ENCODE measurements around the gene SPHK2. TPM values are rescaled to one million over a fixed set of nuclear protein-coding genes. Genes with fewer than 3 reads are reported as not detected.
"Not testable (repeated sequence)": the region's sequence is repeated elsewhere in the genome, so short reads cannot be mapped to it uniquely, and the experiment has no call there.

SPHK2 gene
- total RNA-seq, 1 donor from 2014 or later = 36.4 TPM

GRCh38 chr19:48624791-48625723 lies 5.8 kb downstream of the SPHK2 start:
- Mint-ChIP-seq H3K4me1 (peaks cover 34% of the 10 kb centered on the region), H3K27me3 (no peaks in the 10 kb centered on the region), H3K4me3 (peak overlapping the region; percentile 86), H3K27ac (peak overlapping the region; percentile 97), H3K36me3 (ENCODE audit: low read depth) (peaks cover 31% of the 10 kb centered on the region), H3K9me3 (no peaks in the 10 kb centered on the region)
- intact Hi-C loops (cut with micrococcal nuclease) = loop anchor here (1.0 kb wide), 1 partner anchor 9 kb away; no protein-coding TSS in a partner anchor
- DNase-seq = peak; percentile 63

- no peaks in the 10 kb centered on the region for H3K27me3 Mint-ChIP-seq
- H3K27ac Mint-ChIP-seq = no peak overlapping the region
- H3K36me3 Mint-ChIP-seq (ENCODE audit: low read depth) = peaks cover 31% of the 10 kb centered on the region
- DNase-seq = no peak
- H3K9me3 Mint-ChIP-seq = no peaks in the 10 kb centered on the region
- intact Hi-C loops (cut with micrococcal nuclease) = no loop called here
- H3K4me3 Mint-ChIP-seq = no peak overlapping the region
- H3K4me1 Mint-ChIP-seq = peaks cover 32% of the 10 kb centered on the region
Measured at GRCh38 chr19:48625891-48626327, 6.6 kb downstream of the SPHK2 start.

DNA sequence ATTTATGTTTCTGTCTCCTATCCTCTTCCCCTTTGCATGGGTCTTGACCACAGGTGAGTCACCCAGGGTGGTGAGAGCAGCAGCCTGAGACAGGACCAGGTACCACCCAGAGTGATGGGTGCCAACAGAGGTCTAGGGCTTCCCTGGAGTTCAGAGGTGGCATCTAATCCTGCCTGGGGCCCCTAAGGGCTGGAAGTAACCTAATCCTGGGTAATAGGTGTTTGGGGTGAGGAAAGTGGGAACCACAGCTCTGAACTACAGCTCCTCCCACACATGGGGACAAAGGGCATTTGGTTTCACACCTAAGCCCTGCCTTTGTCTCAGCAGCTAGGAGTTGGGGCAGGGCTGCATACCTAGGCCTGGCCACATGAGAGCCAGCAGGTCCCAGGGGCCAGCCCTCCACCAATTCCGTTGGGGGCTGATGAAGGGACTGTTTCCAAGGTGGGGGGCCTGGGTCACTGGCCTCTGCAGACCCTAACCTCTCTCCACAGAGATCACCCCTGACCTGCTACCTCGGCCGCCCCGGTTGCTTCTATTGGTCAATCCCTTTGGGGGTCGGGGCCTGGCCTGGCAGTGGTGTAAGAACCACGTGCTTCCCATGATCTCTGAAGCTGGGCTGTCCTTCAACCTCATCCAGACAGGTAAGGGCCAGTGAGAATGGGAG lies 8.0 kb downstream of the SPHK2 start:
- Mint-ChIP-seq H3K4me1 (peaks cover 25% of the 10 kb centered on the region), H3K27ac (peak overlapping the region; percentile 20), H3K27me3 (no peaks in the 10 kb centered on the region), H3K4me3 (no peak overlapping the region), H3K9me3 (no peaks in the 10 kb centered on the region), H3K36me3 (ENCODE audit: low read depth) (peaks cover 24% of the 10 kb centered on the region)
- DNase-seq = peak; percentile 67
- intact Hi-C loops (cut with micrococcal nuclease) = no loop called here

GRCh38 chr19:48627865-48628314 lies 8.6 kb downstream of the SPHK2 start:
- Mint-ChIP-seq H3K4me1 (peaks cover 23% of the 10 kb centered on the region), H3K27ac (no peak overlapping the region), H3K36me3 (ENCODE audit: low read depth) (peaks cover 22% of the 10 kb centered on the region), H3K9me3 (no peaks in the 10 kb centered on the region), H3K27me3 (no peaks in the 10 kb centered on the region), H3K4me3 (no peak overlapping the region)
- DNase-seq = no peak
- intact Hi-C loops (cut with micrococcal nuclease) = no loop called here

DNA sequence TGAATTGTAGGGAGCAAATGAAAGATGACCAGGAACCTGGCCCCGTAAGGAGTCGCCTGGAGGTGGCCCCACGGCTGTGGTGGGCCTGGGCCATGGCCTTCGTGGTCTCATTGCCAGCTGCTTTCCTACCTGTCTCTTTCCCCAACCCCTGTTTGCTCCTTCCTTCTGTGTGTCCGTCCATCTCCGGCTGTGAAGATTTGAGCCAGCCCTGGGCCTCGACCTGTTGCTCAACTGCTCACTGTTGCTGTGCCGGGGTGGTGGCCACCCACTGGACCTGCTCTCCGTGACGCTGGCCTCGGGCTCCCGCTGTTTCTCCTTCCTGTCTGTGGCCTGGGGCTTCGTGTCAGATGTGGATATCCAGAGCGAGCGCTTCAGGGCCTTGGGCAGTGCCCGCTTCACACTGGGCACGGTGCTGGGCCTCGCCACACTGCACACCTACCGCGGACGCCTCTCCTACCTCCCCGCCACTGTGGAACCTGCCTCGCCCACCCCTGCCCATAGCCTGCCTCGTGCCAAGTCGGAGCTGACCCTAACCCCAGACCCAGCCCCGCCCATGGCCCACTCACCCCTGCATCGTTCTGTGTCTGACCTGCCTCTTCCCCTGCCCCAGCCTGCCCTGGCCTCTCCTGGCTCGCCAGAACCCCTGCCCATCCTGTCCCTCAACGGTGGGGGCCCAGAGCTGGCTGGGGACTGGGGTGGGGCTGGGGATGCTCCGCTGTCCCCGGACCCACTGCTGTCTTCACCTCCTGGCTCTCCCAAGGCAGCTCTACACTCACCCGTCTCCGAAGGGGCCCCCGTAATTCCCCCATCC lies 9.4 kb downstream of the SPHK2 start:
- peaks cover 17% of the 10 kb centered on the region for H3K36me3 Mint-ChIP-seq (ENCODE audit: low read depth)
- no peak for DNase-seq
- H3K4me1 Mint-ChIP-seq = peaks cover 19% of the 10 kb centered on the region
- no peaks in the 10 kb centered on the region for H3K9me3 Mint-ChIP-seq
- intact Hi-C loops (cut with micrococcal nuclease) = no loop called here
- peak overlapping the region; percentile 41 for H3K27ac Mint-ChIP-seq
- H3K27me3 Mint-ChIP-seq = no peaks in the 10 kb centered on the region
- no peak overlapping the region for H3K4me3 Mint-ChIP-seq

- H3K9me3 Mint-ChIP-seq = no peaks in the 10 kb centered on the region
- DNase-seq = no peak
- no peak overlapping the region for H3K27ac Mint-ChIP-seq
- peaks cover 14% of the 10 kb centered on the region for H3K36me3 Mint-ChIP-seq (ENCODE audit: low read depth)
- H3K4me3 Mint-ChIP-seq = no peak overlapping the region
- intact Hi-C loops (cut with micrococcal nuclease) = no loop called here
- no peaks in the 10 kb centered on the region for H3K27me3 Mint-ChIP-seq
- peaks cover 17% of the 10 kb centered on the region for H3K4me1 Mint-ChIP-seq
Measured at GRCh38 chr19:48629297-48629598, 9.9 kb downstream of the SPHK2 start.

DNA sequence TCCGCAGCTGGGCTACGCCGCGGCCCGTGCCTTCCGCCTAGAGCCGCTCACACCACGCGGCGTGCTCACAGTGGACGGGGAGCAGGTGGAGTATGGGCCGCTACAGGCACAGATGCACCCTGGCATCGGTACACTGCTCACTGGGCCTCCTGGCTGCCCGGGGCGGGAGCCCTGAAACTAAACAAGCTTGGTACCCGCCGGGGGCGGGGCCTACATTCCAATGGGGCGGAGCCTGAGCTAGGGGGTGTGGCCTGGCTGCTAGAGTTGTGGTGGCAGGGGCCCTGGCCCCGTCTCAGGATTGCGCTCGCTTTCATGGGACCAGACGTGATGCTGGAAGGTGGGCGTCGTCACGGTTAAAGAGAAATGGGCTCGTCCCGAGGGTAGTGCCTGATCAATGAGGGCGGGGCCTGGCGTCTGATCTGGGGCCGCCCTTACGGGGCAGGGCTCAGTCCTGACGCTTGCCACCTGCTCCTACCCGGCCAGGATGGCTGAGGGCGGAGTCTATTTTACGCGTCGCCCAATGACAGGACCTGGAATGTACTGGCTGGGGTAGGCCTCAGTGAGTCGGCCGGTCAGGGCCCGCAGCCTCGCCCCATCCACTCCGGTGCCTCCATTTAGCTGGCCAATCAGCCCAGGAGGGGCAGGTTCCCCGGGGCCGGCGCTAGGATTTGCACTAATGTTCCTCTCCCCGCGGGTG lies 10.4 kb downstream of the SPHK2 start:
- H3K4me3 Mint-ChIP-seq = no peak overlapping the region
- peaks cover 17% of the 10 kb centered on the region for H3K4me1 Mint-ChIP-seq
- H3K36me3 Mint-ChIP-seq (ENCODE audit: low read depth) = peaks cover 14% of the 10 kb centered on the region
- no peak overlapping the region for H3K27ac Mint-ChIP-seq
- no peaks in the 10 kb centered on the region for H3K9me3 Mint-ChIP-seq
- intact Hi-C loops (cut with micrococcal nuclease) = loop anchor here (10.0 kb wide), 2 partner anchors 485 to 1035 kb away; partner anchors contain the start of genes BCL2L12, C19orf73, IRF3 and LIN7B
- DNase-seq = peak; percentile 77
- no peaks in the 10 kb centered on the region for H3K27me3 Mint-ChIP-seq

DNA sequence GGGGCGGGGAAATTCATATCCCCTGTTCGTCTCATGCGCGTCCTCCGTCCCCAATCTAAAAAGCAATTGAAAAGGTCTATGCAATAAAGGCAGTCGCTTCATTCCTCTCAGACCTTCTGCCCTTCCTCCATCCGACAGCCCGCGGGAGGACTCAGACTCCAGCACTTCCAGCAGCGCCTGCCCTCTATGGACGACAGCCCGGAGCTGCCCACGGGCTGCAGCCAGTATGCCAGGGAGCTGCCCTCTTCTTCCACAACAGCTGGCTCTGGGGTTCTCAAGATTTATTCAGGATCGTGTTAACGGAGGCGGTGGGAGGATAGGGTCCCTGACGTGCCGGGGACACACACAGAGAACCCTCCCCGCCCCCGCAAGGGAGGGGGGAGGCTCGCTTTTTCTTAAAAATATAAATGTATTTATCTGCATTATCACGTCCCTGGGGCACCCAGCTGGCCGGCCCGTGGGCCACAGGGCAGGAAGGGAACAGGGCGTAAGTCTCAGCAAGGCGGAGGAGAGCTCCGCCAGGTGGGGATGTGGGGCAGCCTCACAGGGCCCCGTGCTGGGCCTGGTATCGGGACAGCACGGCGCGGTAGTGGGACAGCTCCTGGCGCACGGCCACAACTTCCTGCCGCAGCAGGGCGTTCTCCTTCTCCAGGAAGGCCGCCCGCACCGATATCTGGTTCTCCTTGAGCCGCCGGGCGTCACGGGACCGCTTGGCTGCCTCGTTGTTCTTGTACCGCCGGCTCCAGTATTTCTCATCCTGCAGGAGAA lies 11.2 kb downstream of the SPHK2 start:
- no peak for DNase-seq

DNA sequence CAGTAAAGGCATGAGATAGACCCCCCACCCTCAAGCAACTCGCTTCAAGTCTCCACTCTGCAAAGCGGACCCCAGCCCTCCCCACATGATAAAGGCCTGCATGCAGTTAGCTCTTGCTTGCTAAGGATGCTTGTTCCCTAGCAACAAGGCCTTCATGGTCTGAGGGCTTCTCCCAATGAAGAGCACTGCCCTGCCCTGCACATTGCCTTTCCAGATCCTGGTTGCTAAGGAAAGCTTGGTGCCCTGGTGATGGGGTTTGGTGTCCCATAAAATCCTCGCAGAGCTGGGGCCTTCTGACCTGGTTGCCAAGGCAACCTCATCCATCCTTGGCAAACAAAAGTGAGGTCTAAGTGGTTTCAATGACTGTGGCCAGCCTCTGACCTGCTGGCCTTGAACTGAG lies 11.9 kb downstream of the SPHK2 start:
- intact Hi-C loops (cut with micrococcal nuclease) = loop anchor here (10.0 kb wide), 2 partner anchors 484 to 1034 kb away; partner anchors contain the start of genes BCL2L12, C19orf73, IRF3 and LIN7B
- H3K36me3 Mint-ChIP-seq (ENCODE audit: low read depth) = peaks cover 12% of the 10 kb centered on the region
- no peaks in the 10 kb centered on the region for H3K27me3 Mint-ChIP-seq
- peak overlapping the region; percentile 20 for H3K27ac Mint-ChIP-seq
- no peak overlapping the region for H3K4me3 Mint-ChIP-seq
- DNase-seq = no peak
- no peaks in the 10 kb centered on the region for H3K9me3 Mint-ChIP-seq
- peaks cover 22% of the 10 kb centered on the region for H3K4me1 Mint-ChIP-seq

More for the DNA sequence above, 11.2 kb downstream of the SPHK2 start:
- no peak overlapping the region for H3K4me3 Mint-ChIP-seq
- intact Hi-C loops (cut with micrococcal nuclease) = loop anchor here (10.0 kb wide), 2 partner anchors 484 to 1034 kb away; partner anchors contain the start of genes BCL2L12, C19orf73, IRF3 and LIN7B
- H3K9me3 Mint-ChIP-seq = no peaks in the 10 kb centered on the region
- peaks cover 18% of the 10 kb centered on the region for H3K4me1 Mint-ChIP-seq
- H3K27me3 Mint-ChIP-seq = no peaks in the 10 kb centered on the region
- H3K36me3 Mint-ChIP-seq (ENCODE audit: low read depth) = peaks cover 12% of the 10 kb centered on the region
- no peak overlapping the region for H3K27ac Mint-ChIP-seq

DNA sequence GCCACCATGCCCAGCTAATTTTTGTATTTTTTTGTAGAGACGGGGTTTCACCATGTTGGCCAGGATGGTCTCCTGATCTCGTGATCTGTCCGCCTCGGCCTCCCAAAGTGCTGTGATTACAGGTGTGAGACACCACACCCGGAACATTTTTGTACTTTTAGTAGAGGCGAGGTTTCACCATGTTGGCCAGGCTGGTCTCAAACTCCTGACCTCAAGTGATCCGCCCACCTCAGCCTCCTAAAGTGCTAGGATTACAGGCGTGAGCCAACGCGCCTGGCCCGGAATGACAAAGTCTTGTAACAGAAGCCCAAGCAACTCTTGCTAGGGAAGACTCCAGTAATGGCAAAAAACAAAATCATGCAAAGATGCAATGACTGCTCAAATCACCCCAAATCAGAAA lies 13.0 kb downstream of the SPHK2 start:
- not testable (repeated sequence) for H3K4me3 Mint-ChIP-seq; H3K27ac Mint-ChIP-seq; DNase-seq; H3K27me3 Mint-ChIP-seq; H3K36me3 Mint-ChIP-seq (ENCODE audit: low read depth); H3K9me3 Mint-ChIP-seq
- intact Hi-C loops (cut with micrococcal nuclease) = loop anchor here (10.0 kb wide), 2 partner anchors 483 to 1033 kb away; partner anchors contain the start of genes BCL2L12, C19orf73, IRF3 and LIN7B
- H3K4me1 Mint-ChIP-seq = peaks cover 18% of the 10 kb centered on the region

GRCh38 chr19:48632692-48633147 lies 13.4 kb downstream of the SPHK2 start:
- intact Hi-C loops (cut with micrococcal nuclease) = loop anchor here (10.0 kb wide), 2 partner anchors 482 to 1032 kb away; partner anchors contain the start of genes BCL2L12, C19orf73, IRF3 and LIN7B
- no peak overlapping the region for H3K4me3 Mint-ChIP-seq
- H3K36me3 Mint-ChIP-seq (ENCODE audit: low read depth) = peaks cover 10% of the 10 kb centered on the region
- peak overlapping the region; percentile 37 for H3K27ac Mint-ChIP-seq
- no peaks in the 10 kb centered on the region for H3K27me3 Mint-ChIP-seq
- H3K4me1 Mint-ChIP-seq = peaks cover 20% of the 10 kb centered on the region
- DNase-seq = peak; percentile 61
- no peaks in the 10 kb centered on the region for H3K9me3 Mint-ChIP-seq

All from activated CD4-positive, alpha-beta T cell treated with anti-CD3 and anti-CD28 coated beads, Interleukin-2, amount 10 ng/mL, durations not matched to agents 24 days and 14 days (primary cell).